WTC11 (cell line): ENCODE measurements around the gene CPT1A. TPM values are rescaled to one million over a fixed set of nuclear protein-coding genes. Genes with fewer than 3 reads are reported as not detected.

Experiments
- ATAC-seq: fragments of 200-7000 bp; cut with Tn5 transposase; 2 replicates; pipeline ENCODE4 v1.10.0; 2021; ENCODE audit warnings: mild to moderate bottlenecking, moderate library complexity
- CTCF ChIA-PET: fragments of 300-600 bp; sonication (Branson Sonifier 250); formaldehyde crosslinking; loops from one replicate; lab custom pipeline; 2021; ENCODE audit warnings: antibody characterized with exemption; lab: Charles Lee
- POLR2A ChIA-PET: fragments of 350-600 bp; sonication (Branson Sonifier 250); formaldehyde crosslinking; loops from one replicate; lab custom pipeline; 2021; ENCODE audit warnings: antibody characterized with exemption; lab: Charles Lee
- DNase-seq: peaks from one replicate; pipeline ENCODE4 v3.0.0; 2021; ENCODE audit warnings: low spot score
- H3K27ac Mint-ChIP-seq: 2 replicates; pipeline ENCODE4 v1.8.0; 2021; ENCODE audit warnings: mixed read lengths
- H3K27me3 Mint-ChIP-seq: 2 replicates; pipeline ENCODE4 v1.8.0; 2021; ENCODE audit warnings: low read depth, mild to moderate bottlenecking, moderate library complexity, mixed read lengths
- H3K36me3 Mint-ChIP-seq: 2 replicates; pipeline ENCODE4 v1.8.0; 2021; ENCODE audit warnings: mixed read lengths
- H3K4me1 Mint-ChIP-seq: 2 replicates; pipeline ENCODE4 v1.8.0; 2022; ENCODE audit warnings: mixed read lengths
- H3K4me3 Mint-ChIP-seq: 2 replicates; pipeline ENCODE4 v1.8.0; 2021; ENCODE audit warnings: mild to moderate bottlenecking, moderate library complexity, mixed read lengths
- H3K9me3 Mint-ChIP-seq: 2 replicates; pipeline ENCODE4 v1.8.0; 2021; ENCODE audit warnings: mixed read lengths
- ATF1 ChIP-seq: sonication (generic); formaldehyde crosslinking; IDR thresholded peaks from 2 replicates; pipeline ENCODE4 v1.8.1; 2023; ENCODE audit warnings: mild to moderate bottlenecking, moderate library complexity, missing genetic modification reagents
- ESRRA ChIP-seq: sonication (generic); formaldehyde crosslinking; IDR thresholded peaks from 2 replicates; pipeline ENCODE4 v1.8.1; 2022; ENCODE audit warnings: mild to moderate bottlenecking, missing genetic modification reagents, borderline replicate concordance
- GABPB1 ChIP-seq: sonication (generic); formaldehyde crosslinking; IDR thresholded peaks from 2 replicates; pipeline ENCODE4 v1.8.1; 2023; ENCODE audit warnings: mild to moderate bottlenecking, missing genetic modification reagents
- KAT7 ChIP-seq: sonication (generic); formaldehyde crosslinking; IDR thresholded peaks from 2 replicates; pipeline ENCODE4 v1.8.1; 2023; ENCODE audit warnings: missing genetic modification reagents, mild to moderate bottlenecking, borderline replicate concordance
- RELA ChIP-seq: sonication (generic); formaldehyde crosslinking; IDR thresholded peaks from 2 replicates; pipeline ENCODE4 v1.8.1; 2022; ENCODE audit warnings: missing genetic modification reagents, mild to moderate bottlenecking, borderline replicate concordance
- TCF7 ChIP-seq: sonication (generic); formaldehyde crosslinking; IDR thresholded peaks from 2 replicates; pipeline ENCODE4 v1.8.0; 2022; ENCODE audit warnings: mild to moderate bottlenecking, low read depth, missing genetic modification reagents, moderate library complexity
- TEAD1 ChIP-seq: sonication (generic); formaldehyde crosslinking; IDR thresholded peaks from 2 replicates; pipeline ENCODE4 v1.8.0; 2022; ENCODE audit warnings: mild to moderate bottlenecking, missing genetic modification reagents
- ZNF121 ChIP-seq: sonication (generic); formaldehyde crosslinking; IDR thresholded peaks from 2 replicates; pipeline ENCODE4 v1.8.0; 2023; ENCODE audit warnings: missing genetic modification reagents
- ZNF416 ChIP-seq: fragments of 250-450 bp; sonication (Bioruptor Pico); IDR thresholded peaks from 2 replicates; pipeline ENCODE4 v1.9.0; 2021; ENCODE audit warnings: mild to moderate bottlenecking, inconsistent platforms
- ZNF671 ChIP-seq: fragments of 250-450 bp; sonication (Bioruptor Pico); IDR thresholded peaks from 2 replicates; pipeline ENCODE4 v1.8.0; 2021; ENCODE audit warnings: mild to moderate bottlenecking
- total RNA-seq: library from RNA; stranded (reverse); gene quantifications from 3 replicates; pipeline ENCODE4 v1.2.3, GENCODE V29; 2021
- TF ChIP-seq, protein P1 (sequence below): sonication (generic); formaldehyde crosslinking; IDR thresholded peaks from 2 replicates; pipeline ENCODE4 v1.8.1; 2023; ENCODE audit warnings: mild to moderate bottlenecking, missing genetic modification reagents
- TF ChIP-seq, protein P2 (sequence below): fragments of 250-450 bp; sonication (Bioruptor Pico); IDR thresholded peaks from 2 replicates; pipeline ENCODE4 v1.9.0; 2021; ENCODE audit warnings: moderate library complexity, mild to moderate bottlenecking, inconsistent platforms, borderline replicate concordance
- TF ChIP-seq, protein P3 (sequence below): sonication (generic); formaldehyde crosslinking; IDR thresholded peaks from 2 replicates; pipeline ENCODE4 v1.8.0; 2022; ENCODE audit warnings: missing genetic modification reagents

CPT1A gene
- total RNA-seq, 1 experiment from 2014 or later = 28.1 TPM

DNA sequence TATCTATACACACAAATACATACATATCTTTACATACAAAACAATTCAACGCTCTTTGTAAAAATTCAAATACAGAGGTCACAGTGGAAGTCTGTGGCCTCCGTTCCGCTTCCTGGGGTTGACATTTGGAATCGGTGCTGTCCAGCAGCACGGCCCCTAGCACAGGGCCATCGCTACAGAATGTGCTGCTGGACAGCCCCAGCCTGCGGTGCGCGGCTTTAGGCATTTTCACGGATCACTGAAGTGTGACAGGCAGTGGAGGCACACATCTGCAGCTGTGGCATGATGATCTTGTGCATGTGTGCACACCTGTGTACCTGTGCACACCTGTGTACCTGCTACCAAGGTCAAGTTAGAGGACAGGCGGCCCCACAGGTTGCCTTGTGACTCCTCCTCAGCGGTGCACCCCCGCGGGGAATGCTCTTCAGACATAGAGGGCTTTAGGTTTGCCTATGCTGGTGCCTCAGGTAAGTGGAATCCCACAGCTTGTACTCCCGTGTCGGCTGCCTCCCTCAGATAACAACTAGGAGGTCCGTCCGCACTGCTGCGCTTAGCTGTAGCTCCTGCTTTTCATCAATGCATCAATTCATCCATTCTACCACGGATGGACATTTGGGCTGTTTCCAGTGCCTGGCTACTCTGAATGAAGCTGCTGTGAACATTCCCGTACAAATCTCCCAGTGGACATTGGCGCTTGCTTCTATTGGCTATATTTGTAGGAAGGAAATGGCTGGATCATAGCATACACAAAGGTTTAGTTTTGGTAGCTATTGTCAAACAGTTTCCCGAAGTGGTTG is 127.5 kb downstream of the CPT1A start:
- CTCF ChIA-PET = interaction anchor here (0.6 to 1.1 kb wide), 4 partner anchors 8 to 651 kb away, joined by 3 to 6 read pairs (median 4); no protein-coding TSS in a partner anchor
- DNase-seq = no peak
- H3K27me3 Mint-ChIP-seq = no peaks in the 10 kb centered on the region

DNA sequence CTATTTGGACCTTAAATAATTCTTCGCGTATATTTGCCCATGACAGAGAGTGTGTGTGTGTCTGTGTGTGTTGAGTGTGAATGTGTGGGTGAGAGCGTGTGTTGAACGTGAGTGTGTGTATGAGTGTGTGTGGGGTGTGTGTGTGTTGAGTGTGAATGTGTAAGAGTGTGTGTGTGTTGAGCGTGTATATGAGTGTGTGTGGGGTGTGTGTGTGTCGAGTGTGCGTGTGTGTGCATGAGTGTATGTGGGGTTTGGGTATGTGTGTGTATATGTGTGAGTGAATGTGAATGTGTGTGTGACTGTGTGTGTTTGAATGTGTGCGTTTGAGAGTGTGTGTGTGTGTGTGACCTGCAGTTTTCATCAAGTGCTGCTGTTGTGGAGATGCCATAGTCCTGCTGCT is 130.6 kb downstream of the CPT1A start:
- CTCF ChIA-PET = no interaction called here
- Mint-ChIP-seq H3K27me3 (no peaks in the 10 kb centered on the region), H3K9me3 (no peaks in the 10 kb centered on the region), H3K4me3 (no peak overlapping the region), H3K27ac (peak overlapping the region; percentile 3), H3K4me1 (peaks cover 39% of the 10 kb centered on the region)
- DNase-seq = no peak
- POLR2A ChIA-PET = no interaction called here
- TF ChIP-seq ZNF416 (no peak), KAT7 (CRISPR knock-in tag) (no peak)
- TF ChIP-seq, protein P1, sequence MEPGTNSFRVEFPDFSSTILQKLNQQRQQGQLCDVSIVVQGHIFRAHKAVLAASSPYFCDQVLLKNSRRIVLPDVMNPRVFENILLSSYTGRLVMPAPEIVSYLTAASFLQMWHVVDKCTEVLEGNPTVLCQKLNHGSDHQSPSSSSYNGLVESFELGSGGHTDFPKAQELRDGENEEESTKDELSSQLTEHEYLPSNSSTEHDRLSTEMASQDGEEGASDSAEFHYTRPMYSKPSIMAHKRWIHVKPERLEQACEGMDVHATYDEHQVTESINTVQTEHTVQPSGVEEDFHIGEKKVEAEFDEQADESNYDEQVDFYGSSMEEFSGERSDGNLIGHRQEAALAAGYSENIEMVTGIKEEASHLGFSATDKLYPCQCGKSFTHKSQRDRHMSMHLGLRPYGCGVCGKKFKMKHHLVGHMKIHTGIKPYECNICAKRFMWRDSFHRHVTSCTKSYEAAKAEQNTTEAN (CRISPR knock-in tag) = peak; percentile 59; the same call in 1 of the 2 replicates
- TF ChIP-seq, all 79 proteins: peak for 1
- no peak for ATAC-seq
- H3K36me3 Mint-ChIP-seq = no peaks in the 10 kb centered on the region; the same call in 1 of the 2 replicates

More for the DNA sequence above, 127.5 kb downstream of the CPT1A start:
- POLR2A ChIA-PET = no interaction called here
- H3K27ac Mint-ChIP-seq = peak overlapping the region; percentile 17
- H3K36me3 Mint-ChIP-seq = peaks cover 4% of the 10 kb centered on the region; the same call in 1 of the 2 replicates
- peaks cover 16% of the 10 kb centered on the region for H3K4me1 Mint-ChIP-seq
- ATAC-seq = no peak
- TF ChIP-seq GABPB1 (CRISPR knock-in tag) = no peak
- TF ChIP-seq ZNF121 (CRISPR knock-in tag) = no peak
- no peak for TF ChIP-seq TEAD1 (CRISPR knock-in tag)
- TF ChIP-seq, protein P2, sequence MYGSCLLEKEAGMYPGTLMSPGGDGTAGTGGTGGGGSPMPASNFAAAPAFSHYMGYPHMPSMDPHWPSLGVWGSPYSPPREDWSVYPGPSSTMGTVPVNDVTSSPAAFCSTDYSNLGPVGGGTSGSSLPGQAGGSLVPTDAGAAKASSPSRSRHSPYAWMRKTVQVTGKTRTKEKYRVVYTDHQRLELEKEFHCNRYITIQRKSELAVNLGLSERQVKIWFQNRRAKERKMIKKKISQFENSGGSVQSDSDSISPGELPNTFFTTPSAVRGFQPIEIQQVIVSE (CRISPR knock-in tag) = no peak
- TF ChIP-seq, protein P3, sequence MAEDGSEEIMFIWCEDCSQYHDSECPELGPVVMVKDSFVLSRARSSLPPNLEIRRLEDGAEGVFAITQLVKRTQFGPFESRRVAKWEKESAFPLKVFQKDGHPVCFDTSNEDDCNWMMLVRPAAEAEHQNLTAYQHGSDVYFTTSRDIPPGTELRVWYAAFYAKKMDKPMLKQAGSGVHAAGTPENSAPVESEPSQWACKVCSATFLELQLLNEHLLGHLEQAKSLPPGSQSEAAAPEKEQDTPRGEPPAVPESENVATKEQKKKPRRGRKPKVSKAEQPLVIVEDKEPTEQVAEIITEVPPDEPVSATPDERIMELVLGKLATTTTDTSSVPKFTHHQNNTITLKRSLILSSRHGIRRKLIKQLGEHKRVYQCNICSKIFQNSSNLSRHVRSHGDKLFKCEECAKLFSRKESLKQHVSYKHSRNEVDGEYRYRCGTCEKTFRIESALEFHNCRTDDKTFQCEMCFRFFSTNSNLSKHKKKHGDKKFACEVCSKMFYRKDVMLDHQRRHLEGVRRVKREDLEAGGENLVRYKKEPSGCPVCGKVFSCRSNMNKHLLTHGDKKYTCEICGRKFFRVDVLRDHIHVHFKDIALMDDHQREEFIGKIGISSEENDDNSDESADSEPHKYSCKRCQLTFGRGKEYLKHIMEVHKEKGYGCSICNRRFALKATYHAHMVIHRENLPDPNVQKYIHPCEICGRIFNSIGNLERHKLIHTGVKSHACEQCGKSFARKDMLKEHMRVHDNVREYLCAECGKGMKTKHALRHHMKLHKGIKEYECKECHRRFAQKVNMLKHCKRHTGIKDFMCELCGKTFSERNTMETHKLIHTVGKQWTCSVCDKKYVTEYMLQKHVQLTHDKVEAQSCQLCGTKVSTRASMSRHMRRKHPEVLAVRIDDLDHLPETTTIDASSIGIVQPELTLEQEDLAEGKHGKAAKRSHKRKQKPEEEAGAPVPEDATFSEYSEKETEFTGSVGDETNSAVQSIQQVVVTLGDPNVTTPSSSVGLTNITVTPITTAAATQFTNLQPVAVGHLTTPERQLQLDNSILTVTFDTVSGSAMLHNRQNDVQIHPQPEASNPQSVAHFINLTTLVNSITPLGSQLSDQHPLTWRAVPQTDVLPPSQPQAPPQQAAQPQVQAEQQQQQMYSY = no peak
- no peak for TF ChIP-seq RELA (CRISPR knock-in tag)
- no peak for TF ChIP-seq ESRRA (CRISPR knock-in tag)
- H3K9me3 Mint-ChIP-seq = no peaks in the 10 kb centered on the region; the same call in 1 of the 2 replicates
- no peak overlapping the region for H3K4me3 Mint-ChIP-seq

DNA sequence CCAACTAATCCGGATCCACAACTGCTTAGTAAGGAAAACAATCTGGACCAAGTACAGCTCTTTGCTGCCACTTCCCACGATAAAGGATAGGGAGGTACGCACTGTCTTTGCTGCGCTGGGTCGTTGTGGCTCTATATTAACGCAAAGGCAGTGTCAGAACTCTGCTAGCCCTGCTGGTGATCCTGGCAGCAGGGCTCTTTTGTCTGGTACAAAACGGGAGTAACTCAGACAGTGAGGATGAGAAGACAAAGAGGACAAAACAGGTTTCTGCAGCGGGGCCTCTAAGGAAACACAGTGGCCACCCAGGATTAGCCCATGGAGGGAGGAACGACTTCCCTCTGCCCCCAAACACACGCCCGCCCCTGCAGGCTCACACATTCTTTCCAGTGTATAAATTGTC is 131.3 kb downstream of the CPT1A start:
- H3K4me1 Mint-ChIP-seq = peaks cover 40% of the 10 kb centered on the region
- ChIA-PET CTCF (interaction anchor here (0.6 kb wide), 1 partner anchor 100 kb away, joined by 3 read pairs; no protein-coding TSS in a partner anchor), POLR2A (no interaction called here)
- H3K9me3 Mint-ChIP-seq = no peaks in the 10 kb centered on the region
- peak overlapping the region; percentile 73; the same call in 1 of the 2 replicates for H3K27ac Mint-ChIP-seq
- H3K36me3 Mint-ChIP-seq = no peaks in the 10 kb centered on the region; the same call in 1 of the 2 replicates
- TF ChIP-seq ZNF671 (CRISPR knock-in tag) = no peak
- no peak for TF ChIP-seq ATF1
- no peak for TF ChIP-seq TCF7 (CRISPR knock-in tag)
- DNase-seq (no peak), ATAC-seq (no peak)
- no peak overlapping the region for H3K4me3 Mint-ChIP-seq
- no peaks in the 10 kb centered on the region for H3K27me3 Mint-ChIP-seq
